ENCODE data around the gene CENATAC. TPM values are rescaled to one million over a fixed set of nuclear protein-coding genes. Genes with fewer than 3 reads are reported as not detected.
A peak's percentile ranks its signal among the peaks of the same experiment; 100 is the strongest.

CENATAC gene
- total RNA-seq, 1 experiment from 2014 or later = 61.7 TPM

GRCh38 chr11:119042927-119043326 is 45.0 kb downstream of the CENATAC start:
- Histone ChIP-seq H3K79me2 (ENCODE audit: low read depth) (no peaks in the 10 kb centered on the region), H3K36me3 (ENCODE audit: low read depth) (0 out of 2 replicates have a peak, but pooled peaks cover 7% of the 10 kb centered on the region), H3K9me2 (ENCODE audit: insufficient read depth) (no peaks in the 10 kb centered on the region), H2AFZ (no peak overlapping the region), H3K27me3 (ENCODE audit: insufficient read depth, low read depth) (no peaks in the 10 kb centered on the region), H3K4me3 (no peak overlapping the region), H3K27ac (no peak overlapping the region), H3K4me2 (no peak overlapping the region), H3F3A (ENCODE audit: insufficient read depth, low read depth) (peaks cover 26% of the 10 kb centered on the region), H4K20me1 (ENCODE audit: insufficient read depth) (no peaks in the 10 kb centered on the region), H3K9me3 (ENCODE audit: insufficient read depth, low read depth) (no peaks in the 10 kb centered on the region), H3K4me1 (replicated peaks; ENCODE audit: insufficient read depth) (no peaks in the 10 kb centered on the region)
- intact Hi-C loops (cut with micrococcal nuclease; ENCODE audit: unreplicated experiment) = no loop called here
- POLR2A ChIA-PET (ENCODE audit: unreplicated experiment) = interaction anchor here (0.6 kb wide), 1 partner anchor 164 kb away, joined by 5 read pairs; no protein-coding TSS in a partner anchor
- DNase-seq = peak in 1 of 2 experiments; percentile 26
- CTCF ChIA-PET = interaction anchor here (0.6 kb wide), 1 partner anchor 332 kb away, joined by 3 read pairs; no protein-coding TSS in a partner anchor
- no peak for TF ChIP-seq EZH2 (IDR thresholded peaks at IDR 0.05; ENCODE audit: low read depth)
- no peak for TF ChIP-seq CTCF (conservative IDR thresholded peaks at IDR 0.05)
- BruUV-seq (replicated peaks) = no TSS peak

- Histone ChIP-seq H3F3A (ENCODE audit: insufficient read depth, low read depth) (peaks cover 26% of the 10 kb centered on the region; the same call in 1 of the 2 replicates), H4K20me1 (ENCODE audit: insufficient read depth) (no peaks in the 10 kb centered on the region), H3K9me2 (ENCODE audit: insufficient read depth) (no peaks in the 10 kb centered on the region), H3K9me3 (ENCODE audit: insufficient read depth, low read depth) (no peaks in the 10 kb centered on the region), H2AFZ (no peak overlapping the region), H3K4me2 (no peak overlapping the region), H3K79me2 (ENCODE audit: low read depth) (no peaks in the 10 kb centered on the region), H3K27ac (no peak overlapping the region), H3K27me3 (ENCODE audit: insufficient read depth, low read depth) (no peaks in the 10 kb centered on the region), H3K36me3 (ENCODE audit: low read depth) (peaks cover 20% of the 10 kb centered on the region; the same call in 1 of the 2 replicates), H3K4me3 (no peak overlapping the region), H3K4me1 (replicated peaks; ENCODE audit: insufficient read depth) (no peaks in the 10 kb centered on the region)
- intact Hi-C loops (cut with micrococcal nuclease; ENCODE audit: unreplicated experiment) = no loop called here
- CTCF ChIA-PET = interaction anchor here (0.6 kb wide), 2 partner anchors 11 to 271 kb away, joined by 7 to 8 read pairs; no protein-coding TSS in a partner anchor
- BruUV-seq (replicated peaks) = no TSS peak
- POLR2A ChIA-PET (ENCODE audit: unreplicated experiment) = interaction anchor here (0.6 to 0.7 kb wide), 2 partner anchors 62 to 366 kb away, joined by 6 to 11 read pairs; no protein-coding TSS in a partner anchor
- TF ChIP-seq CTCF (conservative IDR thresholded peaks at IDR 0.05) (peak; percentile 47), EZH2 (IDR thresholded peaks at IDR 0.05; ENCODE audit: low read depth) (no peak)
- peak in 1 of 2 experiments; percentile 21 for DNase-seq
These were observed 46.8 kb downstream of the CENATAC start for GRCh38 chr11:119044708-119045107.

GRCh38 chr11:119046489-119046888 is 48.6 kb downstream of the CENATAC start:
- no peak overlapping the region for H3K27ac ChIP-seq
- no TSS peak for BruUV-seq (replicated peaks)
- H3K9me3 ChIP-seq (ENCODE audit: insufficient read depth, low read depth) = no peaks in the 10 kb centered on the region
- ChIA-PET CTCF (no interaction called here), POLR2A (ENCODE audit: unreplicated experiment) (no interaction called here)
- intact Hi-C loops (cut with micrococcal nuclease; ENCODE audit: unreplicated experiment) = no loop called here
- H2AFZ ChIP-seq = no peak overlapping the region
- DNase-seq = no peak
- H3K4me3 ChIP-seq = no peak overlapping the region
- H3K4me2 ChIP-seq = no peak overlapping the region
- H3K27me3 ChIP-seq (ENCODE audit: insufficient read depth, low read depth) = no peaks in the 10 kb centered on the region
- H3F3A ChIP-seq (ENCODE audit: insufficient read depth, low read depth) = peaks cover 26% of the 10 kb centered on the region; the same call in 1 of the 2 replicates
- H3K4me1 ChIP-seq (replicated peaks; ENCODE audit: insufficient read depth) = no peaks in the 10 kb centered on the region
- TF ChIP-seq EZH2 (IDR thresholded peaks at IDR 0.05; ENCODE audit: low read depth) (no peak), CTCF (conservative IDR thresholded peaks at IDR 0.05) (no peak)
- no peaks in the 10 kb centered on the region for H4K20me1 ChIP-seq (ENCODE audit: insufficient read depth)
- H3K9me2 ChIP-seq (ENCODE audit: insufficient read depth) = no peaks in the 10 kb centered on the region
- peaks cover 26% of the 10 kb centered on the region; the same call in 1 of the 2 replicates for H3K36me3 ChIP-seq (ENCODE audit: low read depth)
- H3K79me2 ChIP-seq (ENCODE audit: low read depth) = no peaks in the 10 kb centered on the region

Measured in PC-9 (cell line).